Vagina (tissue), 2 donors: ENCODE measurements around the gene MUC12. TPM values are rescaled to one million over a fixed set of nuclear protein-coding genes. Genes with fewer than 3 reads are reported as not detected.

Experiments used
- DNase-seq, 2 donors: peaks; one replicate each; pipeline ENCODE4 v3.0.0-alpha.2; 2017; ENCODE audit errors: extremely low spot score in 2 of 2
- H3K27ac ChIP-seq: fragments of 200-600 bp; sonication (generic); one replicate; pipeline ENCODE4 v1.5.1; 2019
- H3K27me3 ChIP-seq: fragments of 200-600 bp; sonication (generic); one replicate; pipeline ENCODE4 v1.5.1; 2019
- H3K36me3 ChIP-seq, 2 donors: fragments of 200-600 bp; sonication (generic); one replicate each; pipeline ENCODE4 v1.5.1; 2017 to 2019
- H3K4me1 ChIP-seq: fragments of 200-600 bp; sonication (generic); one replicate; pipeline ENCODE4 v1.5.1; 2019
- H3K4me3 ChIP-seq, 2 donors: fragments of 200-600 bp; sonication (generic); 1 replicate in 1 of 2; 2 replicates in 1 of 2; pipeline ENCODE4 v1.5.1; 2016 to 2019
- H3K9me3 ChIP-seq: fragments of 200-600 bp; sonication (generic); one replicate; pipeline ENCODE4 v1.5.1; 2019
- CTCF ChIP-seq, 3 experiments: fragments of 450-650 bp in 2 of 3; fragments of 200-600 bp in 1 of 3; sonication (generic) in 1 of 3; IDR thresholded peaks; one replicate each; pipeline ENCODE4 v1.5.1; 2017 to 2019; ENCODE audit warnings: antibody characterized with exemption in 3 of 3, mild to moderate bottlenecking in 2 of 3, moderate library complexity in 2 of 3
- POLR2A ChIP-seq, 2 donors: fragments of 450-650 bp; IDR thresholded peaks; one replicate each; pipeline ENCODE4 v1.6.1; 2017; ENCODE audit warnings: antibody characterized with exemption in 2 of 2, mild to moderate bottlenecking in 2 of 2, moderate library complexity in 2 of 2
- POLR2AphosphoS5 ChIP-seq, 2 donors: sonication (generic); formaldehyde crosslinking; IDR thresholded peaks; one replicate each; pipeline ENCODE4 v1.9.0; 2017; ENCODE audit warnings: antibody characterized with exemption in 2 of 2, mild to moderate bottlenecking in 2 of 2, low read depth in 1 of 2; ENCODE audit not compliant: insufficient read depth in 1 of 2
- intact Hi-C: fragments of 100-400 bp; cut with DNase I; formaldehyde crosslinking; loops from one replicate; pipeline ENCODE4 v1.15.1; 2023
- total RNA-seq: library from RNA; depleted of rRNA; stranded (reverse); fragments of >200 nt; gene quantifications from one replicate; pipeline ENCODE4 v1.2.3, GENCODE V29; 2016

The MUC12 gene
- total RNA-seq, 1 donor from 2014 or later = 2.7 TPM

GRCh38 chr7:100949227-100949932, 20.0 kb upstream of the MUC12 start, which contains the start of gene MUC3A:
Gene MUC3A, plus strand, starts transcription at chr7:100949534. Its CDS starts 91 bp downstream, at chr7:100949625.
- H3K36me3 ChIP-seq = no peaks in the 10 kb centered on the region
- H3K9me3 ChIP-seq = no peaks in the 10 kb centered on the region
- TF ChIP-seq POLR2AphosphoS5 (IDR thresholded peaks at IDR 0.05; ENCODE audit: insufficient read depth in 1 of 2, low read depth in 1 of 2) (no peak), CTCF (IDR thresholded peaks at IDR 0.05) (no peak), POLR2A (IDR thresholded peaks at IDR 0.05) (no peak)
- H3K4me3 ChIP-seq = no peak within 1 kb of the TSS
- intact Hi-C loops = no loop called here
- DNase-seq = no peak
- no peak within 1 kb of the TSS for H3K27ac ChIP-seq
- no peaks in the 10 kb centered on the region for H3K4me1 ChIP-seq
- no peaks in the 10 kb centered on the region for H3K27me3 ChIP-seq

GRCh38 chr7:100949933-100950443, 19.4 kb upstream of the MUC12 start:
- intact Hi-C loops = no loop called here
- Histone ChIP-seq H3K27me3 (no peaks in the 10 kb centered on the region), H3K9me3 (no peaks in the 10 kb centered on the region), H3K4me3 (no peak overlapping the region), H3K27ac (no peak overlapping the region), H3K36me3 (no peaks in the 10 kb centered on the region), H3K4me1 (no peaks in the 10 kb centered on the region)
- DNase-seq = no peak
- TF ChIP-seq CTCF (IDR thresholded peaks at IDR 0.05) (no peak), POLR2AphosphoS5 (IDR thresholded peaks at IDR 0.05; ENCODE audit: insufficient read depth in 1 of 2, low read depth in 1 of 2) (no peak), POLR2A (IDR thresholded peaks at IDR 0.05) (no peak)

DNA sequence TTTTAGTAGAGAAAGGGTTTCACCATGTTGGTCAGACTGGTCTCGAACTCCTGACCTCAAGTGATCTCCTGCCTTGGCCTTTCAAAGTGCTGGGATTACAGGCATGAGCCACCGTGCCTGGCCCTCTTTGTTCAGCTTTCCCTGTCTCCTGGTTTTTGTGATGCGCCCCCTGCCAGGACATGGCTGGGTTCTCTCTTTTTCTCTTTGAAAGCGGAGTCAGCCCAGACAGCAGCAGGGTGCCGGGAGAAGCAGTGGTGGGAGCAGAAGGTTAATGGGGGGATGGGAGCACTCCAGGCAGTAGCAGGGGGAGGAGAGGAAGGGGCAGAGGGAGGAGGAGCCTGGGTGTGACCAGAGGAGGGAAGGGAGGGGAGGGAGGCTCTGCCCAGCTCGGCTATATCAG, 18.2 kb upstream of the MUC12 start:
- Histone ChIP-seq H3K27ac (no peak overlapping the region), H3K36me3 (no peaks in the 10 kb centered on the region), H3K4me3 (no peak overlapping the region), H3K9me3 (no peaks in the 10 kb centered on the region), H3K27me3 (no peaks in the 10 kb centered on the region), H3K4me1 (no peaks in the 10 kb centered on the region)
- TF ChIP-seq CTCF (IDR thresholded peaks at IDR 0.05) = no peak
- no peak for TF ChIP-seq POLR2AphosphoS5 (IDR thresholded peaks at IDR 0.05; ENCODE audit: insufficient read depth in 1 of 2, low read depth in 1 of 2)
- TF ChIP-seq POLR2A (IDR thresholded peaks at IDR 0.05) = no peak
- DNase-seq = no peak
- intact Hi-C loops = no loop called here

GRCh38 chr7:100951888-100952560, 17.3 kb upstream of the MUC12 start:
- TF ChIP-seq CTCF (IDR thresholded peaks at IDR 0.05) = no peak
- no peak overlapping the region for H3K4me3 ChIP-seq
- no peaks in the 10 kb centered on the region for H3K9me3 ChIP-seq
- H3K36me3 ChIP-seq = no peaks in the 10 kb centered on the region
- H3K27me3 ChIP-seq = no peaks in the 10 kb centered on the region
- DNase-seq = no peak
- intact Hi-C loops = no loop called here
- no peaks in the 10 kb centered on the region for H3K4me1 ChIP-seq
- H3K27ac ChIP-seq = no peak overlapping the region

- H3K27me3 ChIP-seq = no peaks in the 10 kb centered on the region
- H3K4me3 ChIP-seq = no peak overlapping the region
- H3K36me3 ChIP-seq = no peaks in the 10 kb centered on the region
- no peak overlapping the region for H3K27ac ChIP-seq
- intact Hi-C loops = no loop called here
- no peaks in the 10 kb centered on the region for H3K9me3 ChIP-seq
- no peaks in the 10 kb centered on the region for H3K4me1 ChIP-seq
- DNase-seq = no peak
- TF ChIP-seq CTCF (IDR thresholded peaks at IDR 0.05) = no peak
- TF ChIP-seq POLR2A (IDR thresholded peaks at IDR 0.05) = no peak
- TF ChIP-seq POLR2AphosphoS5 (IDR thresholded peaks at IDR 0.05; ENCODE audit: insufficient read depth in 1 of 2, low read depth in 1 of 2) = no peak
Observed at GRCh38 chr7:100952641-100953040, 16.7 kb upstream of the MUC12 start.
